Small intestine (tissue), 7 donors: ENCODE results near the gene SOWAHA. TPM values are rescaled to one million over a fixed set of nuclear protein-coding genes. Genes with fewer than 3 reads are reported as not detected.
"Not testable (repeated sequence)": the region's sequence is repeated elsewhere in the genome, so short reads cannot be mapped to it uniquely, and the experiment has no call there.

Source experiments
- DNase-seq, 2 donors: peaks; one replicate each; pipeline versions ENCODE4 v3.0.0 to v3.0.0-alpha.2; 2013
- FAIRE-seq: peaks from 2 replicates; lab custom pipeline; 2012; peaks lifted over from hg19 to GRCh38; lab: Jason Lieb, UNC
- H3K27ac ChIP-seq, 3 donors: one replicate each; pipeline ENCODE4 v1.5.1; 2013; ENCODE audit warnings: low read length in 2 of 3, mild to moderate bottlenecking in 2 of 3, control low read depth in 1 of 3, inconsistent platforms in 1 of 3, low read depth in 1 of 3, moderate library complexity in 1 of 3
- H3K27me3 ChIP-seq, 3 donors: one replicate each; pipeline ENCODE4 v1.6.1; 2013; ENCODE audit warnings: low read length in 3 of 3, inconsistent platforms in 1 of 3; ENCODE audit not compliant: control insufficient read depth in 3 of 3, insufficient read depth in 3 of 3
- H3K36me3 ChIP-seq, 3 donors: one replicate each; pipeline ENCODE4 v1.6.1; 2013; ENCODE audit warnings: low read length in 3 of 3, inconsistent platforms in 1 of 3, low read depth in 1 of 3, mild to moderate bottlenecking in 1 of 3, moderate library complexity in 1 of 3; ENCODE audit not compliant: control insufficient read depth in 3 of 3, insufficient read depth in 2 of 3
- H3K4me1 ChIP-seq, 3 donors: one replicate each; pipeline ENCODE4 v1.6.1; 2013; ENCODE audit warnings: low read length in 2 of 3, inconsistent platforms in 1 of 3, low read depth in 1 of 3, mild to moderate bottlenecking in 1 of 3, moderate library complexity in 1 of 3; ENCODE audit not compliant: control insufficient read depth in 3 of 3, insufficient read depth in 2 of 3
- H3K4me3 ChIP-seq, 3 donors: one replicate each; pipeline ENCODE4 v1.5.1; 2013; ENCODE audit warnings: low read length in 3 of 3, control low read depth in 1 of 3, inconsistent platforms in 1 of 3, low read depth in 1 of 3, mild to moderate bottlenecking in 1 of 3, moderate library complexity in 1 of 3
- H3K9me3 ChIP-seq, 2 donors: one replicate each; pipeline ENCODE4 v1.6.1; 2013; ENCODE audit warnings: low read depth in 1 of 2, low read length in 1 of 2; ENCODE audit not compliant: control insufficient read depth in 2 of 2, insufficient read depth in 1 of 2
- WGBS, 3 donors: extraction: QIAGEN DNeasy Blood & Tissue Kit; methylation state at CpG; one replicate each; pipeline ENCODE4 v1.1.7; 2013; 5-methylcytosine and 5-hydroxymethylcytosine counted together
- polyA plus RNA-seq, 4 donors: library from polyadenylated mRNA; stranded (reverse) in 3 of 4; unstranded in 1 of 4; fragments of 200-250 nt in 3 of 4; fragments of 120-200 nt in 1 of 4; gene quantifications; one replicate each; pipeline versions ENCODE4 v1.2.1 to v1.2.3, GENCODE V29; 2013
- donor health status: healthy with polysubstance abuse.
- donor health status: control.
- donor health status: control.
- donor health status: Bipolar disorder and iron deficiency.
- donor health status: healthy.

The SOWAHA gene
- polyA plus RNA-seq, 4 donors = 25.6 to 75.4 (median 66.1) TPM

DNA sequence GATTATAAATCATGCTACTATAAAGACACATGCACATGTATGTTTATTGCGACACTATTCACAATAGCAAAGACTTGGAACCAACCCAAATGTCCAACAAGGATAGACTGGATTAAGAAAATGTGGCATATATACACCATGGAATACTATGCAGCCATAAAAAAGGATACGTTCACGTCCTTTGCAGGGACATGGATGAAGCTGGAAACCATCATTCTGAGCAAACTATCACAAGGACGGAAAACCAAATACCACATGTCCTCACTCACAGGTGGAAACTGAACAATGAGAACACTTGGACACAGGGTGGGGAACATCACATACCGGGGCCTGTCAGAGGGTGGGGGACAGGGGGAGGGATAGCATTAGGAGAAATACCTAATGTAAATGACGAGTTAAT, 7.2 kb upstream of the SOWAHA start:
- not testable (repeated sequence) for H3K9me3 ChIP-seq, H3K36me3 ChIP-seq, DNase-seq, H3K27ac ChIP-seq, H3K27me3 ChIP-seq, H3K4me3 ChIP-seq, FAIRE-seq
- 81 to 91% (median 91%) methylated on average over 6 of the region's 6 CpGs for WGBS, 3 donors
- H3K4me1 ChIP-seq = peaks cover 0 to 21% (median 0%) of the 10 kb centered on the region in 3 donors

DNA sequence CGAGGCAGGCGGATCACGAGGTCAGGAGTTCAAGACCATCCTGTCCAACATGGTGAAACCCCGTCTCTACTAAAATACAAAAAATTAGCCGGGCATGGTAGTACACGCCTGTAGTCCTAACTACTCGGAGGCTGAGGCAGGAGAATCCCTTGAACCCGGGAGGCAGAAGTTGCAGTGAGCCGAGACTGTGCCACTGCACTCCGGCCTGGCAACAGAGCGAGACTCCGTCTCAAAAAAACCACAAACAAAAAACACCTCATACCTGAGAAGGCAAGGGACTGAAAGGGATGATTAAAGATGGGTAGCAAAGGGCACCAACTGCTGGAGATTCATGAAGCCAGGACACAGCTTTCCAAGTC, 6.3 kb upstream of the SOWAHA start:
- peak overlapping the region; percentile 74 to 84 (median 77) for H3K27ac ChIP-seq

DNA sequence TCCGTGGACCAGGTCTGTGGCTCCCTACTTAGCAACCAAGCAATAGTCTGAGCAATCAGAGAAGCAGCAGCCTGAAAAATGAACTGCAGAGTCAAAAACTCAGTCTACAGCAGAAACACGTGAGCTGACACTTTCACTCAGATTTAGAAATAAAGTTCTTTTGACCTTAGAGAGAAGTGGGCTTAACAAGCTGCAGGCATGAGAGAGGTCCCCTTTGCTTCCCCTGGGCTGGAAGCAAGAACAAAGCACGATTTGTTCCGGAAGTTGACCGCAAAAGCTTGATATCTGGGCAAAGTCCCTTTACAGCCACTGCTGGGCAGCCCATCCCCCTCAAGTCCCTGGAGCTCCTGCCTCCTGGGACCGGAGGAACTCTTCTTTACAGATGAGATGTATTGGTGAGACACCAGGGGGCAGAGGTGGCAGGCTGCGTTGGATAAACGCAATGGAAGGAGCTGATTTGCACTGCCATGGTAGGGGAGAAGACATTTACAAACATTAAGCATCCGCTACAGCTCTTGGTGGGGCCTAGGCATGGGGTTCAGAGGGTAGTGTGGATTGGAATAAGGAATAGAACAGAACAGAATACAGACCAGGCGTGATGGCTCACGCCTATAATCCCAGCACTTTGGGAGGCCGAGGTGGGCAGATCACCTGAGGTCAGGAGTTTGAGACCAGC, 5.8 kb upstream of the SOWAHA start:
- DNase-seq = peak; percentile 97 to 98
- Histone ChIP-seq H3K4me3 (peak overlapping the region in 2 of 3 donors; percentile 35 to 36), H3K9me3 (peaks cover 0 to 6% of the 10 kb centered on the region in 2 donors), H3K36me3 (no peaks in the 10 kb centered on the region), H3K4me1 (peaks cover 0 to 21% (median 0%) of the 10 kb centered on the region in 3 donors), H3K27ac (peak overlapping the region; percentile 74 to 84 (median 77)), H3K27me3 (peaks cover 0 to 6% (median 3%) of the 10 kb centered on the region in 3 donors)
- FAIRE-seq = no peak
- 22 to 47% (median 34%) methylated on average over 12 of the region's 12 CpGs for WGBS, 3 donors

More for the DNA sequence above, 6.3 kb upstream of the SOWAHA start:
- 21 to 68% (median 39%) methylated on average over 12 of the region's 12 CpGs for WGBS, 3 donors
- not testable (repeated sequence) for H3K36me3 ChIP-seq, FAIRE-seq, DNase-seq, H3K9me3 ChIP-seq, H3K27me3 ChIP-seq
- peak overlapping the region in 2 of 3 donors; percentile 35 to 36 for H3K4me3 ChIP-seq
- peaks cover 0 to 21% (median 0%) of the 10 kb centered on the region in 3 donors for H3K4me1 ChIP-seq

DNA sequence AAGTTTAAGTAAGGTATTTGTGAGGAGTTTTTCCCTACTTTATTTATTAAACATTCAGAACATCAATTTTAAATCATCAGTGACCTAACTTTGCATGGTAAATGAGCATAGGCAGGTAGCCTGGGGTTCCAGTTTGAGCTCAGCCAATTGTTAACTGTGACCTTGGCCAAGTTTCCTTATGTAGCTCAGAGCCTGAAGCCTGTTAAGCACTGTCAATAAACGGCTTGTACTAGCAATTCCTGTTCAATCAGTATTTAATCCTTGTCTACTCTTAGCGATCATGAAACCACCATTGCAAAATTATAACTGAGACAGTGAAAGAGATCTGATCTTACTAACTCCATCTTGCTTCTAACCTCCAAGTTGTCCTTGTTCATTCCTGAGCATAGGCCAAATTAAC, 4.7 kb upstream of the SOWAHA start:
- FAIRE-seq (no peak), DNase-seq (peak; percentile 22 to 36)
- WGBS, 3 donors = 14 to 45% (median 21%) methylated on average over 2 of the region's 2 CpGs
- Histone ChIP-seq H3K36me3 (no peaks in the 10 kb centered on the region), H3K27ac (no peak overlapping the region), H3K4me1 (peaks cover 0 to 21% (median 0%) of the 10 kb centered on the region in 3 donors), H3K4me3 (no peak overlapping the region), H3K27me3 (peaks cover 0 to 8% (median 3%) of the 10 kb centered on the region in 3 donors), H3K9me3 (no peaks in the 10 kb centered on the region)

DNA sequence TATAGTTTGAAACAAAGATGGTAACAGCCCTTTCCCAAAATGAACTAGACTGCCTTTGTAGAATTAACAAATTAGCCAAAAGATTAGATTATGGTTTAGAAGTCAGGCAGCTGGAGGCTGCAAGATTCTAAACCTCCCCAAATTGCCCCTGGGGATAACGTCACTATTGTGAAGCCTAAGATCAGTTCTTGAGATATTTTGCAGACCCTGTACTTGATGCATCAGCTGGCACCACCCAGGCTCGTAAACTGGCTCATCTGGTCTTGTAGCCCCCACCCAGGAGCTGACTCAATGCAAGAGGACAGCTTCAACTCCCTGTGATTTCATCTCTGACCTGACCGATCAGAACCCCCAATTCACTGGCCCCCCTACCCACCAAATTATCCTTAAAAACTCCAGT, 4.2 kb upstream of the SOWAHA start:
- peaks cover 0 to 21% (median 0%) of the 10 kb centered on the region in 3 donors for H3K4me1 ChIP-seq
- 15 to 36% (median 31%) methylated on average over 3 of the region's 3 CpGs for WGBS, 3 donors
- no peak overlapping the region for H3K4me3 ChIP-seq
- FAIRE-seq = no peak
- no peak overlapping the region for H3K27ac ChIP-seq
- no peaks in the 10 kb centered on the region for H3K36me3 ChIP-seq
- no peak for DNase-seq
- H3K27me3 ChIP-seq = peaks cover 0 to 10% (median 3%) of the 10 kb centered on the region in 3 donors
- H3K9me3 ChIP-seq = no peaks in the 10 kb centered on the region

DNA sequence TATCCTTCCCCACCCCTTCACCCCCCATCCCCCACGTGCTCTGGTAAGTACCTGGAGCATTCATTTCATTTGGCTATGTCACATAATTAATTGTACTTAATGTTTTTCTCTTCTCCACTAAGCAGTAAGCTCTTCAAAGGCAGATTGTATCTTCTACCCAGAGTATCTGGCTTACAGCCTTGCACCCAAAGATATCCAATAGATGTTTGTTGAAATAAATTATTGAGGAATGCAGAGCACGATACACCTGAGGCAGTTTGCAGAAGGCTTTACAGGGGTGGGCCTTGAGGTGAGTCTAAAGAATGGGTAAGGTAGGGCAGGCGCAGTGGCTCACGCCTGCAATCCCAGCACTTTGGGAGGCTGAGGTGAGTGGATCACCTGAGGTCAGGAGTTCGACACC, 2.5 kb upstream of the SOWAHA start:
- Histone ChIP-seq H3K9me3 (peaks cover 0 to 3% of the 10 kb centered on the region in 2 donors), H3K4me1 (peaks cover 0 to 27% (median 0%) of the 10 kb centered on the region in 3 donors), H3K27me3 (peaks cover 0 to 13% (median 3%) of the 10 kb centered on the region in 3 donors), H3K4me3 (no peak overlapping the region), H3K36me3 (peaks cover 0 to 8% (median 0%) of the 10 kb centered on the region in 3 donors), H3K27ac (no peak overlapping the region)
- WGBS, 3 donors = 86 to 94% (median 92%) methylated on average over 5 of the region's 5 CpGs
- no peak for DNase-seq
- FAIRE-seq = no peak

DNA sequence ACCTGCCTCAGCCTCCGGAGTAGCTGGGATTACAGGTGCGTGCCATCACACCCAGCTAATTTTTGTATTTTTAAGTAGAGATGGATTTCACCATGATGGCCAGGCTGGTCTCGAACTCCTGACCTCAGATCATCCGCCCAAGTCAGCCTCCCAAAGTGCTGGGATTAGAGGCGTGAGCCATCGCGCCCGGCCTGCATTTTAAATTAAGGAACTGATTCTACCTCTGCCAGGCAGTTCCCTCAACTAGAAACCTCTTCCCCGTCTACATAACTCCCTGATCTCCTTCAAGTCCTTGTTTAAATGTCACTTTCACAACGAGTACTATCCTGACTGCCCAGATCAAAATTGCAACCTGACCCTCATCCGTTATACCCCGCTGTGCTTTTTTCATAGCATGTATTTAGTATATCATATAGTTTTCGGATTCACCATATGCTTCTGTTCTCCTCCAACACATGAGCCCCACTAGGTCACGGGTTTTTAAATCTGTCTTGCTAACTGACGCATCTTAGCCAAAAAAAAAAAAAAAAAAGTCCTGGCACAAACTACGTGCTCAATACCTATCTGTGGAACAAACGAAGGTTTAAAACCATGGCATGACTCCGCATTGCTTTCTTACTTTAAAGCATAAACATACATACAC, 858 bp upstream of the SOWAHA start:
- Histone ChIP-seq H3K27me3 (peaks cover 0 to 13% (median 3%) of the 10 kb centered on the region in 3 donors), H3K4me3 (no peak overlapping the region), H3K27ac (no peak overlapping the region), H3K4me1 (peaks cover 0 to 30% (median 0%) of the 10 kb centered on the region in 3 donors), H3K36me3 (peaks cover 0 to 8% (median 0%) of the 10 kb centered on the region in 3 donors), H3K9me3 (peaks cover 0 to 3% of the 10 kb centered on the region in 2 donors)
- 59 to 77% (median 73%) methylated on average over 18 of the region's 18 CpGs for WGBS, 3 donors
- FAIRE-seq = no peak
- DNase-seq = no peak

DNA sequence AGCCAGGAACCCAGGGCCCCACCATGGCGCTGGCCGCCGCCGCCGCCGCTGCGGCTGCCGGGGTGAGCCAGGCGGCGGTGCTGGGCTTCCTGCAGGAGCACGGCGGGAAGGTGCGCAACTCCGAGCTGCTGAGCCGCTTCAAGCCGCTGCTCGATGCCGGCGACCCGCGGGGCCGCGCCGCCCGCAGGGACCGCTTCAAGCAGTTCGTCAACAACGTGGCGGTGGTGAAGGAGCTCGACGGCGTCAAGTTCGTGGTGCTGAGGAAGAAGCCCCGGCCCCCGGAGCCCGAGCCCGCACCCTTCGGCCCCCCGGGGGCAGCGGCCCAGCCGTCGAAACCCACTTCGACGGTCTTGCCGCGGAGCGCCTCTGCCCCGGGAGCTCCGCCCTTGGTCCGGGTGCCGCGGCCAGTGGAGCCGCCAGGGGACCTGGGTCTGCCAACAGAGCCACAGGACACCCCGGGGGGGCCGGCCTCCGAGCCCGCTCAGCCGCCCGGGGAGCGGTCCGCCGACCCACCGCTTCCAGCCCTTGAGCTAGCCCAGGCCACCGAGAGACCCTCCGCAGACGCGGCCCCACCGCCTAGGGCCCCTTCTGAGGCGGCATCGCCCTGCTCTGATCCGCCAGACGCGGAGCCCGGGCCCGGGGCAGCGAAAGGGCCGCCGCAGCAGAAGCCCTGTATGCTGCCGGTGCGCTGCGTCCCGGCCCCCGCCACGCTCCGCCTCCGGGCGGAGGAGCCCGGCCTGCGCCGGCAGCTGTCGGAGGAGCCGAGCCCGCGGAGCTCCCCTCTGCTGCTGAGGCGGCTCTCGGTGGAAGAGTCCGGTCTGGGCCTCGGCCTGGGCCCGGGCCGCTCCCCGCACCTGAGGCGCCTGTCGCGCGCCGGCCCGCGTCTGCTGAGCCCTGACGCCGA, 749 bp downstream of the SOWAHA start:
- Histone ChIP-seq H3K27ac (peak overlapping the region; percentile 91 to 94 (median 94)), H3K36me3 (peaks cover 0 to 8% (median 0%) of the 10 kb centered on the region in 3 donors), H3K27me3 (peaks cover 0 to 13% (median 3%) of the 10 kb centered on the region in 3 donors), H3K9me3 (peaks cover 0 to 3% of the 10 kb centered on the region in 2 donors), H3K4me3 (peak overlapping the region; percentile 49 to 77 (median 49)), H3K4me1 (peaks cover 0 to 33% (median 0%) of the 10 kb centered on the region in 3 donors)
- DNase-seq (peak; percentile 60 to 88), FAIRE-seq (no peak)
- WGBS, 3 donors = 1 to 8% (median 3%) methylated on average over 46 to 110 of the region's 110 CpGs
